ENCODE results near the gene GRIP2. TPM values are rescaled to one million over a fixed set of nuclear protein-coding genes. Genes with fewer than 3 reads are reported as not detected.

GRIP2 gene
- 10 to 100 TPM; 18.2 to 19.8 TPM for total RNA-seq
- long read RNA-seq, partial matches to known transcripts: 15 of 27 reads
- long read RNA-seq, other reads (novel, unspliced or antisense): 12 of 27 reads

- peak; percentile 81 to 82 for ATAC-seq
- DNase-seq: peak; percentile 52
- intact Hi-C loops (cut with DNase I): no loop called here
Observed at GRCh38 chr3:14539742-14540491, at the start of gene GRIP2. Gene GRIP2, minus strand, starts transcription at chr3:14540342. Its CDS starts 34 bp downstream, at chr3:14540308.

- ATAC-seq (no peak), DNase-seq (no peak)
- intact Hi-C loops (cut with DNase I): no loop called here
Observed at GRCh38 chr3:14588425-14589112, 48.4 kb upstream of the GRIP2 start.

GRCh38 chr3:14587740-14588360 lies 47.7 kb upstream of the GRIP2 start:
- intact Hi-C loops (cut with DNase I): no loop called here
- ATAC-seq (no peak), DNase-seq (no peak)

GRCh38 chr3:14586611-14587010 lies 46.5 kb upstream of the GRIP2 start:
- intact Hi-C loops (cut with DNase I): no loop called here
- no peak for ATAC-seq

GRCh38 chr3:14583548-14584091 lies 43.5 kb upstream of the GRIP2 start:
- intact Hi-C loops (cut with DNase I): no loop called here
- ATAC-seq (no peak), DNase-seq (no peak)

More at GRCh38 chr3:14586611-14587010, 46.5 kb upstream of the GRIP2 start:
- DNase-seq: no peak

- intact Hi-C loops (cut with DNase I): no loop called here
- no peak for DNase-seq
- ATAC-seq: no peak
Observed at GRCh38 chr3:14582045-14582410, 41.9 kb upstream of the GRIP2 start.

- ATAC-seq (no peak), DNase-seq (no peak)
- intact Hi-C loops (cut with DNase I): no loop called here
Observed at GRCh38 chr3:14581334-14582044, 41.3 kb upstream of the GRIP2 start.

- intact Hi-C loops (cut with DNase I): no loop called here
- DNase-seq (no peak), ATAC-seq (no peak)
Observed at GRCh38 chr3:14577897-14578296, 37.8 kb upstream of the GRIP2 start.

- no peak for ATAC-seq
- intact Hi-C loops (cut with DNase I): no loop called here
- DNase-seq: no peak
Observed at GRCh38 chr3:14576163-14576562, 36.0 kb upstream of the GRIP2 start.

GRCh38 chr3:14574183-14574582 lies 34.0 kb upstream of the GRIP2 start:
- DNase-seq: no peak
- intact Hi-C loops (cut with DNase I): no loop called here
- no peak for ATAC-seq

GRCh38 chr3:14573706-14574105 lies 33.6 kb upstream of the GRIP2 start:
- intact Hi-C loops (cut with DNase I): no loop called here
- ATAC-seq: no peak
- DNase-seq: no peak

- ATAC-seq: no peak
- intact Hi-C loops (cut with DNase I): no loop called here
- no peak for DNase-seq
Observed at GRCh38 chr3:14570864-14571263, 30.7 kb upstream of the GRIP2 start.

- DNase-seq (no peak), ATAC-seq (no peak)
- intact Hi-C loops (cut with DNase I): no loop called here
Observed at GRCh38 chr3:14570089-14570488, 29.9 kb upstream of the GRIP2 start.

- DNase-seq: no peak
- ATAC-seq: no peak
- intact Hi-C loops (cut with DNase I): no loop called here
Observed at GRCh38 chr3:14569474-14570000, 29.4 kb upstream of the GRIP2 start.

GRCh38 chr3:14568269-14568668 lies 28.1 kb upstream of the GRIP2 start:
- no peak for DNase-seq
- intact Hi-C loops (cut with DNase I): no loop called here
- no peak for ATAC-seq

- intact Hi-C loops (cut with DNase I): no loop called here
- ATAC-seq: no peak
- DNase-seq: no peak
Observed at GRCh38 chr3:14566812-14567211, 26.7 kb upstream of the GRIP2 start.

GRCh38 chr3:14565868-14566588 lies 25.9 kb upstream of the GRIP2 start:
- intact Hi-C loops (cut with DNase I): no loop called here
- no peak for DNase-seq
- ATAC-seq: no peak

- intact Hi-C loops (cut with DNase I): no loop called here
- DNase-seq: no peak
- no peak for ATAC-seq
Observed at GRCh38 chr3:14564741-14565140, 24.6 kb upstream of the GRIP2 start.

Measured in left cardiac atrium (tissue), 4 donors.